OCI-LY1 (cell line): Measurements from ENCODE around the gene LYZL2.
"Not testable (repeated sequence)": the region's sequence is repeated elsewhere in the genome, so short reads cannot be mapped to it uniquely, and the experiment has no call there.

Experiments used
- H2AFZ ChIP-seq: fragments of 200-600 bp; sonication (generic), shearing (Covaris generic); 2 replicates; pipeline ENCODE4 v1.6.0; 2014; ENCODE audit warnings: antibody characterized with exemption, mild to moderate bottlenecking, low read length
- H3F3A ChIP-seq: fragments of 200-600 bp; sonication (generic), shearing (Covaris generic); 2 replicates; pipeline ENCODE4 v1.6.0; 2014; ENCODE audit warnings: mild to moderate bottlenecking, antibody characterized with exemption, low read length, moderate library complexity; ENCODE audit not compliant: insufficient read depth
- H3K27ac ChIP-seq: fragments of 200-600 bp; sonication (generic); 2 replicates; pipeline ENCODE4 v1.5.1; 2014; ENCODE audit warnings: low read length, mixed run types, mild to moderate bottlenecking, low read depth; ENCODE audit not compliant: poor library complexity, severe bottlenecking
- H3K27me3 ChIP-seq: fragments of 200-600 bp; sonication (generic); 2 replicates; pipeline ENCODE4 v1.6.0; 2014; ENCODE audit warnings: antibody characterized with exemption, mild to moderate bottlenecking, low read length, moderate library complexity; ENCODE audit not compliant: insufficient read depth
- H3K36me3 ChIP-seq: fragments of 200-600 bp; sonication (generic); 2 replicates; pipeline ENCODE4 v1.6.1; 2014; ENCODE audit warnings: mild to moderate bottlenecking, antibody characterized with exemption, low read length, moderate library complexity, mixed read lengths; ENCODE audit not compliant: insufficient read depth
- H3K4me1 ChIP-seq: fragments of 200-600 bp; sonication (generic); 2 replicates; pipeline ENCODE4 v1.5.1; 2014; ENCODE audit warnings: mild to moderate bottlenecking, low read length, moderate library complexity; ENCODE audit not compliant: insufficient read depth, severe bottlenecking
- H3K4me2 ChIP-seq: fragments of 200-600 bp; sonication (generic), shearing (Covaris generic); 2 replicates; pipeline ENCODE4 v1.6.1; 2014; ENCODE audit warnings: low read length
- H3K4me3 ChIP-seq: fragments of 200-600 bp; sonication (generic); 2 replicates; pipeline ENCODE4 v1.5.1; 2014; ENCODE audit warnings: low read length, low read depth, mild to moderate bottlenecking, mixed read lengths; ENCODE audit not compliant: poor library complexity, severe bottlenecking
- H3K79me2 ChIP-seq: fragments of 200-600 bp; shearing (Covaris generic); 2 replicates; pipeline ENCODE4 v1.6.1; 2016; ENCODE audit warnings: mixed run types, low read length, mixed read lengths; ENCODE audit not compliant: insufficient read depth
- H3K9ac ChIP-seq: fragments of 200-600 bp; sonication (generic), shearing (Covaris generic); 2 replicates; pipeline ENCODE4 v1.6.1; 2014; ENCODE audit warnings: mild to moderate bottlenecking, low read length, mixed read lengths
- H3K9me2 ChIP-seq: fragments of 200-600 bp; sonication (generic), shearing (Covaris generic); 2 replicates; pipeline ENCODE4 v1.6.1; 2014; ENCODE audit warnings: low read depth, mild to moderate bottlenecking, low read length, mixed read lengths
- H3K9me3 ChIP-seq: fragments of 200-600 bp; shearing (Covaris generic); 2 replicates; pipeline ENCODE4 v1.6.1; 2014; ENCODE audit warnings: low read length, mixed read lengths
- H4K20me1 ChIP-seq: fragments of 200-600 bp; sonication (generic), shearing (Covaris generic); 2 replicates; pipeline ENCODE4 v1.6.0; 2016; ENCODE audit warnings: mild to moderate bottlenecking, low read length; ENCODE audit not compliant: insufficient read depth
- CTCF ChIP-seq: fragments of 200-600 bp; sonication (generic), shearing (Covaris generic); IDR thresholded peaks from 2 replicates; pipeline ENCODE4 v1.5.1; 2017; ENCODE audit warnings: mild to moderate bottlenecking, antibody characterized with exemption, low read length, moderate library complexity, mixed read lengths
- EZH2 ChIP-seq: fragments of 200-600 bp; sonication (generic), shearing (Covaris generic); IDR thresholded peaks from 2 replicates; pipeline ENCODE4 v1.8.0; 2017; ENCODE audit warnings: borderline replicate concordance, mixed run types, mild to moderate bottlenecking, antibody characterized with exemption, low read length, moderate library complexity, mixed read lengths

LYZL2 gene

DNA sequence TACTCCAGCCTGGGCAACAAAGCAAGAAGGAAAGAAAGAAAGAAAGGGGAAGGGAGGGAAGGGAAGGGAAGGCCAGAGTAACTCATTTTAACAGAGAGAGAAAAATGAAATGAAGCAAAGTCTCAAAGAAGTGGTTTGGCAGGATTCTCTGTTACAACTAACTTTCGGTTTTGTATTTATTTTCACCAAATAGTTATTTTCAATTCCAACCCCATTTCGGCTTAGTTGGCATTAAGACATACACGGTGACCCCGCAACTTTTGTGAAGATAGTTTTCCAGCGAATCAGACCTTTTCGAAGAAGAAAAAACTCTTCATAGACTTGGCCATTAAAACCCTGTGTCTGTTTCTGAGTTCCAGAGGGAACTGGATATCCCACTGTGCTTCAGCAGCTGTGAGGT, 45.2 kb upstream of the LYZL2 start:
- Histone ChIP-seq H2AFZ (no peak overlapping the region), H3K27me3 (no peaks in the 10 kb centered on the region), H3K9me2 (no peaks in the 10 kb centered on the region), H3F3A (no peaks in the 10 kb centered on the region), H3K36me3 (no peaks in the 10 kb centered on the region; the same call in 1 of the 2 replicates), H3K9me3 (peaks cover 3% of the 10 kb centered on the region; the same call in 1 of the 2 replicates), H3K4me3 (no peak overlapping the region), H3K4me2 (no peak overlapping the region), H3K27ac (no peak overlapping the region), H4K20me1 (no peaks in the 10 kb centered on the region), H3K9ac (no peak overlapping the region), H3K79me2 (no peaks in the 10 kb centered on the region), H3K4me1 (no peaks in the 10 kb centered on the region)
- TF ChIP-seq CTCF (no peak), EZH2 (no peak)

DNA sequence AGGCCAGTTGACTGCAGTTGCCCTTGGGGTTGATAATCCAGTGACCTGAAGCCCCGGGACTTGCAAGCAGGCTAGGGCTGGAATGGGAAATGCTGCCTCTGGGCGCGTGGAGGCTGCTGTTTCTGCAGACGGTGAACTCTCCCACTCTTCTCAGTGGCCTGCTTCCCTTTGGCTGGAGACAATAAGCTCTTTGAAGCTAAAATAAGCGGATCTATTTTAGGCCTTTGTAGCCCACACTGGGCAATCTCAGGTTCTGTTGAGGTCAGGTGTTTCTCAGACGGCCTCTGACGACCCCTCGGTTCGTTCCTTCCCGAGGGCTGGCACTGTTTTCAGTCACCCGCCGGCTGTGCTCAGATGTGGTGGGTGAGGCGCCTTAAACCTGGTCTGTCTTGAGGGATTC, 43.7 kb upstream of the LYZL2 start:
- not testable (repeated sequence) for H3K36me3 ChIP-seq, H3K27ac ChIP-seq, H3F3A ChIP-seq, H3K9me3 ChIP-seq, H3K27me3 ChIP-seq, H3K4me1 ChIP-seq, H2AFZ ChIP-seq, H3K4me2 ChIP-seq, H3K9me2 ChIP-seq, H3K4me3 ChIP-seq, H4K20me1 ChIP-seq, H3K9ac ChIP-seq, H3K79me2 ChIP-seq

DNA sequence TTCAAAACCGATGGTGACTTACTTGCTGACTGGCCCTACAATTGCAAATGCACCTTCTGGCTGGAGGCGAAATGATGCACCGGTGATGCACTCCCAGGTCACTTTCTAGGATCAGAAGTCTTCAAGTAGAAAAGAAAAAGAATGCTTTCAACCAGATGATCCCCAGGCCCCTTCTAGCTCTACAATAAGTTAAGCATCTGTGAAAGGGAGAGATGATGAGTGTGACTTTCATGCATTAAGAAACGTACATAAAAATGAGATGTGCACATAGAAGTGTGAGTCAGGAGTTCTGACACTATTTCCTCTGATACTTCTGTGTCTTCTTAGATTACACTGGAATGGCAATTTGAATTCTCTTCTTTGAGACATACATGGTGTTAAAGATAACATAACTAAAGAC, 42.8 kb upstream of the LYZL2 start:
- H4K20me1 ChIP-seq, H3K4me3 ChIP-seq, H3K4me1 ChIP-seq, H3K36me3 ChIP-seq, H3K9me3 ChIP-seq, H3K79me2 ChIP-seq, H3K27me3 ChIP-seq, H3K9me2 ChIP-seq, H2AFZ ChIP-seq, H3F3A ChIP-seq, H3K27ac ChIP-seq, H3K4me2 ChIP-seq, H3K9ac ChIP-seq: not testable (repeated sequence)

- H3K9ac ChIP-seq = no peak overlapping the region
- H3F3A ChIP-seq = no peaks in the 10 kb centered on the region
- no peaks in the 10 kb centered on the region for H3K9me2 ChIP-seq
- no peak overlapping the region for H3K4me3 ChIP-seq
- H3K79me2 ChIP-seq = no peaks in the 10 kb centered on the region
- no peak overlapping the region for H3K4me2 ChIP-seq
- H3K27me3 ChIP-seq = no peaks in the 10 kb centered on the region
- no peaks in the 10 kb centered on the region for H3K9me3 ChIP-seq
- H4K20me1 ChIP-seq = no peaks in the 10 kb centered on the region
- no peaks in the 10 kb centered on the region for H3K4me1 ChIP-seq
- no peak for TF ChIP-seq EZH2
- peak; percentile 62 for TF ChIP-seq CTCF
- H3K27ac ChIP-seq = no peak overlapping the region
- H2AFZ ChIP-seq = no peak overlapping the region
- no peaks in the 10 kb centered on the region for H3K36me3 ChIP-seq
Measured at GRCh38 chr10:30671026-30671616, 41.6 kb upstream of the LYZL2 start.

DNA sequence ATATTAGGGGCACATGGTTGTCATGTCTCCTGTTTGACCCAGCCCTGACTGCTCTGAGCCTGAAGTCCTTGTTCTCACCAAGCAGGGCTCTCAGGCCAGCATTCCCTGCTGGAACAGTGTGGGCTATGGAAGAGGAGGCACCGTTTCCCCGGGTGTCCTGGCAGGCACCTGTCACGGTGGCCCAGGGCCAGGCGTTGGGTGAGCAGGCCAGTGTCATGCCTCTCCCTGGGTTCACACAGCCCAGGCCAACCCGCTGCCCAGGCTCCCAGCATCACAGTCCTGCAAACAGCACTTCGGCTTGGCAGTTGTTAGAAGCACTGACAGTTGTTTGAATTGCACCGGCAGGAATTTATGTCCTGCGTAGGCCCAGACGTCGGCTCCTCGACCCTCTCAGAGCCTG, 38.4 kb upstream of the LYZL2 start:
- not testable (repeated sequence) for H3K9me3 ChIP-seq, H3K4me2 ChIP-seq, H3K79me2 ChIP-seq, H3K4me1 ChIP-seq, H3K27ac ChIP-seq, H3K9ac ChIP-seq, H3F3A ChIP-seq, H4K20me1 ChIP-seq, H3K4me3 ChIP-seq, H3K36me3 ChIP-seq, H3K9me2 ChIP-seq, H3K27me3 ChIP-seq, H2AFZ ChIP-seq

- H2AFZ ChIP-seq = not testable (repeated sequence)
Measured at GRCh38 chr10:30663403-30663802, 33.9 kb upstream of the LYZL2 start.

More at GRCh38 chr10:30663403-30663802, 33.9 kb upstream of the LYZL2 start:
- not testable (repeated sequence) for H3K9ac ChIP-seq, H3K27me3 ChIP-seq, H3K4me1 ChIP-seq, H3K79me2 ChIP-seq, H3K27ac ChIP-seq, H4K20me1 ChIP-seq, H3K4me3 ChIP-seq, H3F3A ChIP-seq, H3K9me2 ChIP-seq, H3K4me2 ChIP-seq, H3K36me3 ChIP-seq, H3K9me3 ChIP-seq
